Measurements from ENCODE around the gene RBFOX1.

DNA sequence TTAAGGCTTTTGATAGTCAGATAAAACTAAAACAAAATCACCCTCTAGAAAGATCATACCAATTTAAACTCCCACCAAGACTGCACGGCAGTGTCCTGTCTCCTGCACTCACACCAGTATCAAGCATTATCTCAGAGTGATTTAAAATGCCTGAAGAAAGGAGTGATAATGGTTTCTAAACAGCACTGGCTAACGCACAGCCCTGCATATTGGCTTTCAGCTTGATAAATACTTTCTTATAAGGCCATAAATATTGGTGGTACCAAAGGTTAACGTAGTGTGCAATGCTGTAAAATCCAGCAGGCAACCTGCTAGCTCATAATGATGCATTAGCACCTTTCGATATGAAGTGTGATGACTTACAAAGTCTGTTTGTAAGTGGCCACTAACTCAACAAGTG lies 214.3 kb downstream of the RBFOX1 start:
- TF ChIP-seq, protein P1, sequence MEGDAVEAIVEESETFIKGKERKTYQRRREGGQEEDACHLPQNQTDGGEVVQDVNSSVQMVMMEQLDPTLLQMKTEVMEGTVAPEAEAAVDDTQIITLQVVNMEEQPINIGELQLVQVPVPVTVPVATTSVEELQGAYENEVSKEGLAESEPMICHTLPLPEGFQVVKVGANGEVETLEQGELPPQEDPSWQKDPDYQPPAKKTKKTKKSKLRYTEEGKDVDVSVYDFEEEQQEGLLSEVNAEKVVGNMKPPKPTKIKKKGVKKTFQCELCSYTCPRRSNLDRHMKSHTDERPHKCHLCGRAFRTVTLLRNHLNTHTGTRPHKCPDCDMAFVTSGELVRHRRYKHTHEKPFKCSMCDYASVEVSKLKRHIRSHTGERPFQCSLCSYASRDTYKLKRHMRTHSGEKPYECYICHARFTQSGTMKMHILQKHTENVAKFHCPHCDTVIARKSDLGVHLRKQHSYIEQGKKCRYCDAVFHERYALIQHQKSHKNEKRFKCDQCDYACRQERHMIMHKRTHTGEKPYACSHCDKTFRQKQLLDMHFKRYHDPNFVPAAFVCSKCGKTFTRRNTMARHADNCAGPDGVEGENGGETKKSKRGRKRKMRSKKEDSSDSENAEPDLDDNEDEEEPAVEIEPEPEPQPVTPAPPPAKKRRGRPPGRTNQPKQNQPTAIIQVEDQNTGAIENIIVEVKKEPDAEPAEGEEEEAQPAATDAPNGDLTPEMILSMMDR (IDR thresholded peaks at IDR 0.05), result no peak
- TF ChIP-seq EP300 (IDR thresholded peaks at IDR 0.05), result no peak
